Gastroesophageal sphincter (tissue), 3 donors: Measurements from ENCODE around the gene ASPA.

ENCODE experiments used
- POLR2A ChIP-seq, 2 donors: fragments of 450-650 bp; IDR thresholded peaks; one replicate each; pipeline ENCODE4 v1.6.1; 2017; ENCODE audit warnings: antibody characterized with exemption in 2 of 2, mild to moderate bottlenecking in 2 of 2, moderate library complexity in 1 of 2
- TF ChIP-seq, protein P1 (sequence below), 4 experiments: fragments of 200-600 bp in 2 of 4; fragments of 450-650 bp in 2 of 4; sonication (generic) in 1 of 4; IDR thresholded peaks; one replicate each; pipeline ENCODE4 v1.5.1; 2017 to 2019; ENCODE audit warnings: antibody characterized with exemption in 4 of 4, mild to moderate bottlenecking in 2 of 4, moderate library complexity in 2 of 4

DNA sequence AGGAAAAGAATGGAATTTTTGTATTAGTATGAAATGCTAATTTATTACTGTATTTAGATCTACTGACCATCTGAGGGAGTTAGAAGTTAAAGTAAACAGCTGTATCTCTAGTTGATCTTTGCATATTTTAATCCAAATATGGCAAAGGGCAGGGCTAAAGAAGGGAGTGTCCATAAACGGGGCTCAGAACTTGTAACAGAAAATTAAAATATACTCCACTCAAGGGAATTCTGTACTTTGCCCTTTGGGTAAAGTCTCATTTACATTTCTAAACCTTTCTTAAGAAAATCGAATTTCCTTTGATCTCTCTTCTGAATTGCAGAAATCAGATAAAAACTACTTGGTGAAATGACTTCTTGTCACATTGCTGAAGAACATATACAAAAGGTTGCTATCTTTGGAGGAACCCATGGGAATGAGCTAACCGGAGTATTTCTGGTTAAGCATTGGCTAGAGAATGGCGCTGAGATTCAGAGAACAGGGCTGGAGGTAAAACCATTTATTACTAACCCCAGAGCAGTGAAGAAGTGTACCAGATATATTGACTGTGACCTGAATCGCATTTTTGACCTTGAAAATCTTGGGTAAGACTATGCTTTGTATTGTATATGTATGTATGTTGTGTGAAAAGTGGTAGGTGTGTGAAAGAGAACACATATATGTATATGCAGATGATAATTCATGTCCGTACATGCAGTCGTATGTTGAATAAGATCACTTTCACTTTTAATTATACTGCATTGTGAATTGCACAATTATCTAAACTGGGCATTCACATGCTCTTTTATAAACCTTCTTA is at the start of gene ASPA:
- TF ChIP-seq, protein P1, sequence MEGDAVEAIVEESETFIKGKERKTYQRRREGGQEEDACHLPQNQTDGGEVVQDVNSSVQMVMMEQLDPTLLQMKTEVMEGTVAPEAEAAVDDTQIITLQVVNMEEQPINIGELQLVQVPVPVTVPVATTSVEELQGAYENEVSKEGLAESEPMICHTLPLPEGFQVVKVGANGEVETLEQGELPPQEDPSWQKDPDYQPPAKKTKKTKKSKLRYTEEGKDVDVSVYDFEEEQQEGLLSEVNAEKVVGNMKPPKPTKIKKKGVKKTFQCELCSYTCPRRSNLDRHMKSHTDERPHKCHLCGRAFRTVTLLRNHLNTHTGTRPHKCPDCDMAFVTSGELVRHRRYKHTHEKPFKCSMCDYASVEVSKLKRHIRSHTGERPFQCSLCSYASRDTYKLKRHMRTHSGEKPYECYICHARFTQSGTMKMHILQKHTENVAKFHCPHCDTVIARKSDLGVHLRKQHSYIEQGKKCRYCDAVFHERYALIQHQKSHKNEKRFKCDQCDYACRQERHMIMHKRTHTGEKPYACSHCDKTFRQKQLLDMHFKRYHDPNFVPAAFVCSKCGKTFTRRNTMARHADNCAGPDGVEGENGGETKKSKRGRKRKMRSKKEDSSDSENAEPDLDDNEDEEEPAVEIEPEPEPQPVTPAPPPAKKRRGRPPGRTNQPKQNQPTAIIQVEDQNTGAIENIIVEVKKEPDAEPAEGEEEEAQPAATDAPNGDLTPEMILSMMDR (IDR thresholded peaks at IDR 0.05) = no peak
- no peak for TF ChIP-seq POLR2A (IDR thresholded peaks at IDR 0.05)
